HG03439 (cell line): ENCODE results near the gene PREPL.

Experiments used
- ATAC-seq: cut with Tn5 transposase; IDR thresholded peaks from one replicate; pipeline ENCODE4 v1.9.1; 2021; ENCODE audit warnings: mild to moderate bottlenecking, moderate library complexity; ENCODE audit not compliant: unreplicated experiment

PREPL gene

GRCh38 chr2:44296653-44297052 is 64.6 kb downstream of the PREPL start:
- ATAC-seq, result no peak

GRCh38 chr2:44295633-44296359 is 65.5 kb downstream of the PREPL start:
- ATAC-seq, result no peak

- no peak for ATAC-seq
Measured at GRCh38 chr2:44295113-44295512, 66.2 kb downstream of the PREPL start.

DNA sequence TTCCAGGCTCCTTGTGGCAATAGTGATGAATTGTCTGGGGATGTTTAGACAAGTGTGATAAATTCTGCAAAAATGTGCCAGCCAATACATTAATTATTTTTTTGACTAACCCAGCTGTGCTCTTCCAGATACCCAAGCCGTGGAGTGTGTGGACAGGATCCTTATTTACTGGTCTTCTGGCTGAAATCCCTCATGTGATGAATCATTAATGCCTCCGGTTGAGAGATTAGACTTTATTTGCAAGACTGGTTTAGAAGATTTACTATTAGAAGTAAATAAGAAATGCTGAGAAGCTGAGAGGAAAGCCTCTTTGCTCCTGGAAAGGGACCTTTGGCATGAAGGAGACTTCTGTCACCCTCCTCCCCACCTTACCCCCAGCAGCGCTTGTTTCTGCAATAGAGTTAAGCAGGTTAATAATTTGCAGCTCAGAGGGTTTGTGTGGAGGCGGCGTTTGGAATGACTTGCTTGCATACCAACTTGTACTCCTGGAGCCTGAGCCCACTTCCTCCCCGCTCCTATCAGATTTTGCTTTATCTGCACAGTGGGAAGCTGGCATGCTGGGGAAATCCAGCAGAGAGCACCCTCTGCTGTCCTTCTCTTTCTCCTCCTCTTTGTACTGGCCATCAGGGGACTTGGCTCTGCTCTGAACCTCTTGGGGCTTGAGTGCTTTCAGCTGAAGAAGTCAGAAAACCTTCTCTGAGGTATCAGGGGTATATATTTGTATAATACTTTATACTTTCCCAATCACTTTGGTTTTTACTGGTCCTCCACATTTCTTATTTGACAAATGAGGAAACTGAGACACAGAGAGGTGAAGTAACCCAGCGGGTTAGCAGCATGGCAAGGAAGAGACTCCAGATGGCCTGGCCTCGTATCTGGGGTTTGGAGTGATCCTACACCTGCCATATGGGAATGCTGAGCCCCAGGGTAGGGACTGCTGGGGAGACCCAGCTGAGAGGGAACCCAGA is 69.7 kb downstream of the PREPL start:
- no peak for ATAC-seq

- ATAC-seq, result no peak
Measured at GRCh38 chr2:44290261-44290660, 71.0 kb downstream of the PREPL start.

- no peak for ATAC-seq
Measured at GRCh38 chr2:44286884-44287638, 74.2 kb downstream of the PREPL start.

GRCh38 chr2:44286119-44286883 is 75.0 kb downstream of the PREPL start:
- no peak for ATAC-seq

DNA sequence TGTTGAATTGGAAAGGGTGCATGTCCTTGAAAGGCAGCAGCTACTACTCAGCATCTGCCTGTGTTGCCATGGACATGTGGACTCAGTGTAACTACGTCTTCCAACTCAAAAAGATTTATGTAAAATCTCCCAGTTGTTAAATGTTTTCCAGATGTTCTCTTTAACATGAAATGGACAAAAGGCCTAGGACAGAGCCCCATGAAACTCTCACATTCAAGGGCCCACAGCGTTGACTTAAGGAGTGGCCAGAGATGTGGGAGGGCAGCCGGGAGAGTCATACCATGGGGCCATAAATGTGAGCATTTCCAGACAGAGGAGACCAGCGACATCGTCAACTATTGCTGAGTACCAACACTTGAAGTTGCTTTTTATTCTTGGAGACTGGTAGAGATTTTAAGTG is 76.1 kb downstream of the PREPL start:
- no peak for ATAC-seq

- no peak for ATAC-seq
Measured at GRCh38 chr2:44283116-44283666, 78.1 kb downstream of the PREPL start.

GRCh38 chr2:44280869-44281268 is 80.4 kb downstream of the PREPL start:
- ATAC-seq, result no peak

- no peak for ATAC-seq
Measured at GRCh38 chr2:44277541-44277940, 83.8 kb downstream of the PREPL start.

DNA sequence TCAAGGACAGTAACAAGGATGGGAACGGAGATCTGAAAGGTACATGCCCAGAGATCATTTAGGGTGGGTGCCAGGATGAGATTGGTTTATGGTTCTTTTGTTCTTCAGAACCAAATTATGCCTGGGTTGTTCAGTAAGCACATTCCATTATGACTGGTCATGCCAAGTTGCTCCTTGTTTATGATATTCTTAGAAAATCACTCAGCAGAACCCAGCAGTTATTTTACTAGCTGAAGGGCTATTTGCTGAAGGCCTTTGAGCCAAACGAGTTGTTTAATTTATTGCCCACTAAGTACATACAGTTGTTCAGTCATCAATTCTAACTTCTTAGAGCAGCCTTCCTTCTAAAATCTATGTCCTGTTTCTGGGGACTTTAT is 85.4 kb downstream of the PREPL start:
- no peak for ATAC-seq

DNA sequence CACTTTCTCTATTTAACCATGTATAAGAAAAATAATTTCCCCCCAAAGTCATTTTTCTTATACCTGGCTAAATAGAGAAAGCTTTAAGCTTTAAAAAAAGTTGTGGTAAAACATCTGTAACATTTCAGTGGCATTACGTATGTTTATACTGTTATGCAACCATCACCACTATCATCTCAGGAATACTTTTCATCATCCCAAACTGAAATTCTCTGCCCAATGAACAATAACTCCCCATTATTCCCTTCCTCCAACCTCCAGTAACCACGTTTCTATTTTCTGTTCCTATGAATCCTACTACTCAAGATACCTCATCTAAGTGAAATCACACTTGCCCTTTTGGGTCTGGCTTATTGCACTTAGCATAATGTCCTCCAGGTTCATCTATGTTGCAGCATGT is 87.7 kb downstream of the PREPL start:
- no peak for ATAC-seq

DNA sequence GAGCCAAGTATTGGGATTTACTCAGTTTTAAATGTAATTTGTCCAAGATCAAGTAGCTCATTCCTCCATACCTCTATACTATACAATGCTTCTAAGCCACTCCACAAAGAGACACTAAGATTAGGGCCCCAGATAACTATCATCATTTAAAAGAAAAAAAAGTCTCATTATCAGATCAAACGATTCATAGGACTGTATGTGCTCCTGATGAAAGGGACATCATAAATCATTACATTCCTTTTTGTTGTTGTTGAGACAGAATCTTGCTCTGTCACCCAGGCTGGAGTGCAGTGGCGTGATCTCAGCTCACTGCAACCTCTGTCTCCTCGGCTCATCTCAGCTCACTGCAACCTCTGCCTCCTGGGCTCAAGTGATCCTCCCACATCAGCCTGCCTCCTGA is 88.2 kb downstream of the PREPL start:
- no peak for ATAC-seq

DNA sequence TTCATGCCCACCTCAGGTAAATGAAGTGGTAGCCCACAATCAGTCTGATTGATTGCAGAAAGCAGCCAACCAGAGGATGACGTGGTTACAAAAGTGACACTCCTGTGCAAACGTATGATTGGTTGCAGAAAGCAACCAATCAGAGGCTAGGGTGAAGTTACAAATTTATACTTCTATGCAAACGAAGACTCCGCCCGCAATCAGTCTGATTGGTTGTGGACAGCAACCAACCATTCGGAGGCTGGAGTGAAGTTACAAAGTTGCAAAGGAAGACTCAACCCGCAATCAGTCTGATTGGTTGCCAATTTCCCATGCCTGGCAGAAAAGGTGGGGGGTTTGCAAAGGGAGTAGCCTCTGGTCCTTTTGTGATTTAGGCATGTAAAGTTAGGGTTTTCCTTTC is 90.0 kb downstream of the PREPL start:
- ATAC-seq, result no peak

- ATAC-seq, result no peak
Measured at GRCh38 chr2:44269831-44270230, 91.5 kb downstream of the PREPL start.

- ATAC-seq, result no peak
Measured at GRCh38 chr2:44267796-44268648, 93.3 kb downstream of the PREPL start.
